SIG-M5 treated with dmso at 0.1 percent for 504 hours (cell line): ENCODE data around the gene SPIRE2.
"Not testable (repeated sequence)": the region's sequence is repeated elsewhere in the genome, so short reads cannot be mapped to it uniquely, and the experiment has no call there.

Experiments used
- DNase-seq: peaks from one replicate; lab custom pipeline; 2025; ENCODE audit not compliant: unreplicated experiment; lab: John Stamatoyannopoulos, UW

SPIRE2 gene

GRCh38 chr16:89834813-89835363 lies 6.6 kb downstream of the SPIRE2 start:
- not testable (repeated sequence) for DNase-seq

- not testable (repeated sequence) for DNase-seq
These were observed 8.2 kb downstream of the SPIRE2 start for GRCh38 chr16:89836484-89836883.

GRCh38 chr16:89837014-89837546 lies 8.8 kb downstream of the SPIRE2 start:
- no peak for DNase-seq

GRCh38 chr16:89841275-89841674 lies 13.0 kb downstream of the SPIRE2 start:
- no peak for DNase-seq

GRCh38 chr16:89842471-89843408 lies 14.5 kb downstream of the SPIRE2 start:
- DNase-seq: peak; percentile 56

- DNase-seq: no peak
These were observed 15.4 kb downstream of the SPIRE2 start for GRCh38 chr16:89843409-89844350.

- no peak for DNase-seq
These were observed 16.6 kb downstream of the SPIRE2 start for GRCh38 chr16:89844739-89845339.

GRCh38 chr16:89845417-89845816 lies 17.1 kb downstream of the SPIRE2 start:
- no peak for DNase-seq

GRCh38 chr16:89847051-89847939 lies 19.0 kb downstream of the SPIRE2 start:
- no peak for DNase-seq

- no peak for DNase-seq
These were observed 19.6 kb downstream of the SPIRE2 start for GRCh38 chr16:89847940-89848297.

GRCh38 chr16:89848974-89849373 lies 20.7 kb downstream of the SPIRE2 start:
- DNase-seq: no peak

- no peak for DNase-seq
These were observed 25.2 kb downstream of the SPIRE2 start for GRCh38 chr16:89853306-89853993.

GRCh38 chr16:89855301-89855945 lies 27.1 kb downstream of the SPIRE2 start:
- no peak for DNase-seq

GRCh38 chr16:89855986-89856385 lies 27.7 kb downstream of the SPIRE2 start:
- DNase-seq: no peak

GRCh38 chr16:89858973-89859614 lies 30.8 kb downstream of the SPIRE2 start:
- no peak for DNase-seq

- DNase-seq: no peak
These were observed 31.3 kb downstream of the SPIRE2 start for GRCh38 chr16:89859615-89860007.

GRCh38 chr16:89860747-89861304 lies 32.6 kb downstream of the SPIRE2 start:
- DNase-seq: peak; percentile 44

- DNase-seq: no peak
These were observed 33.4 kb downstream of the SPIRE2 start for GRCh38 chr16:89861648-89862047.
